GM12874 (cell line): Measurements from ENCODE around the gene SDK2.

Experiments
- TF ChIP-seq, protein P1 (sequence below): IDR thresholded peaks from 2 replicates; pipeline ENCODE4 v1.5.1; 2011; ENCODE audit warnings: low read depth, mild to moderate bottlenecking, control low read depth, low read length, moderate library complexity; ENCODE audit not compliant: insufficient read depth

Gene SDK2

DNA sequence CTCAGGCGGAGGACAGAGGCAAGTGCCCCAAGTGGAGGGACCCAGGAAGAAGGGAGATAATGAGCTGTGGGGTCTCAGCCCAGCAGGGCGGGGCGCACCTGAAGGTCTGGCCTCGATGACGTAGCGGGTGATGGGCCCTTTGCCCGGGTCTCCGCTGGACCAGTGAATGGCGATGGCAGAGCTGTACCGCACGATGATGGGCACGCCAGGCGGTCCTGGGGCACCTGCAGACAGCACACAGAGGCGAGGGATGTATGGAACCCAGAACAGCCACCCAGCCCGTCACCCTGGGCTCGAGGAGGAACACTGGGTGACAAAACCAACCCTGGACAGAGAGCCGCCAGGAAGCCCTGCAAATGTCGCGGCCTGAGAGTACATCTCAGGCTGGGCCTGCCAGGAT, 286.3 kb downstream of the SDK2 start:
- TF ChIP-seq, protein P1, sequence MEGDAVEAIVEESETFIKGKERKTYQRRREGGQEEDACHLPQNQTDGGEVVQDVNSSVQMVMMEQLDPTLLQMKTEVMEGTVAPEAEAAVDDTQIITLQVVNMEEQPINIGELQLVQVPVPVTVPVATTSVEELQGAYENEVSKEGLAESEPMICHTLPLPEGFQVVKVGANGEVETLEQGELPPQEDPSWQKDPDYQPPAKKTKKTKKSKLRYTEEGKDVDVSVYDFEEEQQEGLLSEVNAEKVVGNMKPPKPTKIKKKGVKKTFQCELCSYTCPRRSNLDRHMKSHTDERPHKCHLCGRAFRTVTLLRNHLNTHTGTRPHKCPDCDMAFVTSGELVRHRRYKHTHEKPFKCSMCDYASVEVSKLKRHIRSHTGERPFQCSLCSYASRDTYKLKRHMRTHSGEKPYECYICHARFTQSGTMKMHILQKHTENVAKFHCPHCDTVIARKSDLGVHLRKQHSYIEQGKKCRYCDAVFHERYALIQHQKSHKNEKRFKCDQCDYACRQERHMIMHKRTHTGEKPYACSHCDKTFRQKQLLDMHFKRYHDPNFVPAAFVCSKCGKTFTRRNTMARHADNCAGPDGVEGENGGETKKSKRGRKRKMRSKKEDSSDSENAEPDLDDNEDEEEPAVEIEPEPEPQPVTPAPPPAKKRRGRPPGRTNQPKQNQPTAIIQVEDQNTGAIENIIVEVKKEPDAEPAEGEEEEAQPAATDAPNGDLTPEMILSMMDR: no peak

DNA sequence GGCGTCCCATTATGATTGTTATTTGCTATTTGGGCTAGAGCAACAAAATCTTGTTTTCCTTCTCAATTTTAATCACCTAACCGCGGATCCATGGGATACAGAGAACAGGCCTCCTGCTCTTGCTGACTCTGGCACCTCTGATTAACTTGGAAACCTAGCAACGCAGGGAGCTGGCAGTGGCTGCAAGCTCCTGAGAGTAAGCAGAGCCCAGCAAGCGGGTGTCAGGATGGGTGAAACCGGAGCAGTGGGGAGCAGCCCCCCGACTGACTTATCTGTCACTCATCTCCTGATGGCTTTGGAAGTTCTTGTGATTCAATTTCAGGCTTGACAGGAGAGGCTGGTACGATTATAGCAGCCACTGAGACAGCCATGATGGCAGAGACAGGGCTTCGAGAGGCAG, 286.9 kb downstream of the SDK2 start:
- TF ChIP-seq, protein P1: no peak

DNA sequence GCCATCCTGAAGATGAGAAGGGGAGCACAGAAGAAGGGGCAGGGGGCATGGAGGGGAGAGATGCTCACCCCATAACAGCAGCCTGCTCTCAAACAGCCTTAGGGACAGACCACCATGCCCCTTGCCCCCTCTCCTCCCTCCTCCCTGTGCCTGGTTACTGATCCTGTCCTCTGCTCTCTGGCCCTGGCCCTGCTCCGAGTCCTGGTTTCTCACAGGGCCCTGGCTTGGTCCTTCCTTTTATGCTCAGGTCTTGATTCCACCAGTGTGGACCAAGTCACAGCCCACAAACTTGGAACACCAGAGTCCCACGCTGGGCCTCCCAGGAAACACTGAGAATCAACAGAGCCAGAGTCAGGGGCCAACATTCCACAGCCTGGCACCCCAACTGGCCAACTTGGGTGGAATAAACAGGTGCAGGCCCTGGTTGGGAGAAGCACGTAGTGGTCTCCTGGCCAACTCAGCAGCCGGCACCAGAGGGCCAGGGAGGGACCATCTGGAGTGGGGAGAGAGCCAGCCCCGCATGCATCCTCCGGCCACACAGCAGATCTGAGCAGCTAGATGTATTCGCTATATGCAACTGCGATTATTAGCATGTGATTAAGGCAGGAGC, 287.6 kb downstream of the SDK2 start:
- TF ChIP-seq, protein P1: no peak

DNA sequence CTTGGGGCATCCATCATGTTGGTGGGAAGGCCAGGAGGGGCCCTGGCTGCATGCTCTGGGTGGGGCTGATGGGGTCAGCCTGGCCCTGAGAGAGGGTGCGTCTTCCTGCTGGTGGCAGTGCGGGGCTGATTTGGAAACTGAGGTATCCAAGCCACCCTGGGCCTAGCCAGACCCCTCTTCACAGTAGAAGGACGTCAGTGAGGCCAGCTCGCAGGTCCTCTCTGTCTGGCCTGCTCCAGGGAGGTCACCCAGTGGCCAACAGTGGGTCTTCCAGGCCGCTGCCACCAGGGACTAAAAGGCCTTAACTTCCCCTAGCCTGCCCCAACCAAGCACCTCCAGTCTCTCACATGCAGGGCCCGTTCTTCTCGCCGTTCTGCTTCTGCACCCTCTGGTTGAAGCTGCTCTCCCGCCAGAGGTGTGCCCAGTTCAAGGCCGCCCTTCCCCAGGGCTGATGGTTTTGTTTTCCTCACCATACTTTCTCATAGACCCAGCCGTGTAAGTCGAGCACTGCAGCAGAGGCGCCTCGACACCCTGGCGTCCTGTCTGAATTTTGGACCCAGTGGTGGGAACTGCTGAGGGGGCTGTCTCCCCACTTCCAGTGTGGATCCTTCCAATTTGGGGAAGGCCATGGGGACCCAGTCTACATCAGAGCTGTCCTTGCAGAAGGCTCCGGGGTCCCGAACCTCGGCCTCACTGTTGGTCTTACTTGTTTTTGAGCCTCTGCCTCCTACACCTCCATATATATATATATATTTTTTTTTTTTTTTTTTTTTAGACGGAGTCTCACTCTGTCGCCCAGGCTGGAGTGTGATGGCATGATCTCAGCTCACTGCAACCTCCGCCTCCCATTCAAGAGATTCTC, 289.6 kb downstream of the SDK2 start:
- TF ChIP-seq, protein P1: no peak

DNA sequence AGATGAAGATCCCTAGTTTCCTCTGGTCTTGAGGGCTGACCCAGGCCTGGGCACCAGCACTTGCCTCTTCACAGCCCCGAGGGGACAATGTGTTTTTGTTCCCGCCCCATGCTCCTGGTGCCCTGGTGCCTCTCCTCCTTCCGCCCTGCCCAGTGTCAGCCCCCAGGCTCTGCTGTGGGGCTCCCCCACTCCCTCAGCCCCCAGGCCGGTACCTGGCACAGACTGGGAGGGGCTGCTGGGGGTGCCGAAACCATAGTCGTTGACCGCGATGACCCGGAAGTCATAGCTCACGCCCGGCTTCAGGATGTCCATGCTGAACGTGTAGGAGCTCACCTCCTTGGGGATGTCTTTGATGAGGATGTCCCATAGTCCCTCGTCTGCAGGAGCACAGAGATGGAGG, 292.0 kb downstream of the SDK2 start:
- TF ChIP-seq, protein P1: no peak

DNA sequence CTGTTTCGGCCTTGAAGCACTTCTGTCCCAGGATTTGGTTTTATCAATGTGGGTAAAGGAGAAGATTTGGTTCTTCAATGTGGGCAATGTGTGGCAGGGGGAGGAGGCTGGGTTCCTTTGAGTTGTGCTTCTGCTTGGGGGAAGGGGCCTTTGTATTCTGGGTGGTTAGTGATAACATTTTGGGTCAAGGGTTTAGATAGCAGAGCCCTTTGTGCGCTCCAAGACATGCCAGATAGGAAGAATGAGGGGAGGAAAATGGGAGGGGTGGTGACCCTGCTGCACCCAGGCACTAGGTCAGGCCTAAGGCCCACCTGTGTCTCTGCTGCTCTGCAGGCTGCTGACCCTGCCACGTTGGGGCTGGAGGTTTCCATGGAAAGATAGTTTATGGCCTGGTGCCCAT, 292.5 kb downstream of the SDK2 start:
- TF ChIP-seq, protein P1: no peak

DNA sequence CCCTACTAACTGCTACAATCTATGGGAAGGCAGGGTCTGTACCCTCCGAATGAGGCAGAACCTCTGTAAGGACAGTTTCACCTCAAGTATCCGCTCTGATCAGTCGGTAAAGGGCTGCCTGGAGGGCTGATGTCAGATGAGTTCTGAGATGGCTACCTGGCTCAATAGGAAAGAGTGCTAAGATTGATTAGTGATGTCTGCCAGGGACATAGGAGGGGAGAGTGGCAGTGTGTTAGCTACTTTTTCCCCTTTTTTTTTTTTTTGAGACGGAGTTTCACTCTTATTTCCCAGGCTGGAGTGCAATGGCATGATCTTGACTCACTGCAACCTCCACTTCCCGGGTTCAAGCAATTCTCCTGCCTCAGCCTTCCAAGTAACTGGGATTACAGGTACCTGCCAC, 293.4 kb downstream of the SDK2 start:
- TF ChIP-seq, protein P1: no peak
